ENCODE data around the gene MST1R.

The MST1R gene

DNA sequence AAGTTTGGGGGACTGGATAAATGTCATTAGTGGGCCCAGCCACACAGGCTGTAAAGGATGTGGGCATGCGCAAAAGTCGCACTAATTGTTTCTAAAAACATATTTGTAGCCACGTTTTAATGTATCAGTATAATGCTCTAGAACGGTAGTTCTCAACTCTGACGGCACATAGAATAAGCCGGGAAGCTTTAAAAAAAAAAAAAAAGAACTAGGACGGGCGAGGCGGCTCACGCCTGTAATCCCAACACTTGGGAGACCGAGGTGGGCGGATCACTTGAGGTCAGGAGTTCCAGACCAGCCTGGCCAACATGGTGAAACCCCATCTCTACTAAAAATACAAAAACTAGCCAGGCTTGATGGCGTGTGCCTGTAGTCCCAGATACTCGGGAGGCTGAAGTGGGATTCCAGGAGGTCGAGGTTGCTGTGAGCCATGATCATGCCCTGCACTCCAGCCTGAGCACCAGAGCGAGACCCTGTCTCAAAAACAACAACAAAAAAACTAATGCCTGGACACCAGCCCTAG lies 26.6 kb upstream of the MST1R start:
- peak overlapping the region; percentile 52 for H4K91ac ChIP-seq (ENCODE audit: low read length)

DNA sequence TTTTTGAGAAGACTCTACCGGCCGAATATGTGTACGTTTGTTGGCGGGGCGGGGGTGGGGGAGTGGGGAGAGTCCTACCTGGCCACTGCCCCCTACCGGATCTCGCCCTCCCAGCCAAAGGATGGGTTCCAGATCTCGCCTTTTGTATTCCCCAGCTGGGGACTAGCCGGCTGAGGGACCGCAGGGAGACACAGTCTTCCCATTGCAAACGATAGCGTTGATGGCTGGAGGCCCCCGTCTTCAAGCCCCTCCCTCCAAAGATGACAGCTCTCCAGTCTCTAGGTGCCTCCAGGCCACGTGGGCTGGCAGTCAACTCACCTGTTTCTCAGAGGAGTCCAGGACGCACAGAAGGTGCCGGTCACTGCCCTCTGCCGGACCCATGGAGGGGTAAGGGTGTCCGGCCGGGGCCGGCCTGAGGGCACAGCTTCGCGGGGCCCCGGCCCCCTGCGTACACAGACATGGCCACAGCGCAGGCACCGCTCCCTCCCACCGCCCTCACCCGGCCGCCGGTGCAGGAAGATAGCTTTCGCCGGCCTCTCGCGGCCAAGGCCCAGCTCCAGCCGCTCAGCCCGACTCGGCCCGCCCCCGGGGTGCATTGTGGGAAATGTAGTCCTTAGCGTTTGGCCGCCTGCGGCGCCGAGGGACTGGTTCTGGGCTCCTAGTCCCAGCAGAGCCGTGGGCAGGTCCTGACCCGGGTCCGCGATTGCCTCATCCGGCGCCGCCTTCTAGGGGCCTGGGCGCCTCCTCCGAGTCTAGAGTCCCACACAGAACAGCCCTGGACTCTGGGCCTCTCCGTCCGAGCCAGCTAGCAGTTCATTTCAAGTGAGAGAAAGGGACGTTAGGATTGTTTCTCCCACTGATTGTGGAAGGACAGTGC lies 25.9 kb upstream of the MST1R start, which contains the start of gene MON1A:
Gene MON1A, minus strand, starts transcription at position 521 of the 877 bp plus-strand sequence. CDS start 16,465 bp downstream, outside the sequence.
- Histone ChIP-seq H4K91ac (ENCODE audit: low read length) (peak within 1 kb of the TSS; percentile 52), H2AK5ac (ENCODE audit: low read length, severe bottlenecking) (no peak within 1 kb of the TSS), H2BK15ac (ENCODE audit: low read depth, poor library complexity, severe bottlenecking) (no peak within 1 kb of the TSS), H3K27me3 (ENCODE audit: control insufficient read depth in 1 of 2, insufficient read depth in 1 of 2, low read length in 2 of 2) (no peaks in the 10 kb centered on the region), H2BK5ac (ENCODE audit: low read depth, low read length, poor library complexity, severe bottlenecking) (no peak within 1 kb of the TSS), H3K18ac (ENCODE audit: low read depth in 1 of 2, low read length in 2 of 2) (peak within 1 kb of the TSS; percentile 53 to 91), H3K27ac (ENCODE audit: low read length, poor library complexity, severe bottlenecking) (no peak within 1 kb of the TSS), H3K4me2 (ENCODE audit: low read length, poor library complexity, severe bottlenecking) (peak within 1 kb of the TSS; percentile 63), H3K4ac (ENCODE audit: low read depth in 1 of 2, low read length in 2 of 2) (peak within 1 kb of the TSS; percentile 4 to 54), H3K23ac (ENCODE audit: low read length in 2 of 2) (no peak within 1 kb of the TSS), H3K9ac (ENCODE audit: low read length) (peak within 1 kb of the TSS; percentile 89), H3K79me1 (replicated peaks; ENCODE audit: low read length, poor library complexity, severe bottlenecking) (peaks cover 8% of the 10 kb centered on the region), H3K4me3 (ENCODE audit: insufficient read depth in 1 of 2, low read depth in 1 of 2, low read length in 2 of 2) (peak within 1 kb of the TSS; percentile 78 to 91), H3K4me1 (ENCODE audit: control insufficient read depth, insufficient read depth, low read depth, low read length) (peaks cover 8% of the 10 kb centered on the region), H2BK12ac (ENCODE audit: low read length in 2 of 2) (peak within 1 kb of the TSS in 1 of 2 experiments; percentile 0), H3K14ac (ENCODE audit: low read length in 2 of 2) (peak within 1 kb of the TSS in 1 of 2 experiments; percentile 63), H3K9me3 (ENCODE audit: control insufficient read depth, low read length) (no peaks in the 10 kb centered on the region), H3K36me3 (ENCODE audit: control insufficient read depth in 1 of 2, insufficient read depth in 2 of 2, low read depth in 1 of 2, low read length in 2 of 2) (no peaks in the 10 kb centered on the region), H4K8ac (ENCODE audit: low read length) (peak within 1 kb of the TSS; percentile 95), H2BK120ac (ENCODE audit: low read depth, low read length) (no peak within 1 kb of the TSS), H2AFZ (ENCODE audit: low read depth, low read length) (peak within 1 kb of the TSS; percentile 97)
- peak; percentile 92 for DNase-seq
- under 1% methylated on average over 51 of the region's 56 CpGs for WGBS

More for the DNA sequence above, 26.6 kb upstream of the MST1R start:
- no peak overlapping the region for H3K27ac ChIP-seq (ENCODE audit: low read length, poor library complexity, severe bottlenecking)
- H3K36me3 ChIP-seq (ENCODE audit: control insufficient read depth in 1 of 2, insufficient read depth in 2 of 2, low read depth in 1 of 2, low read length in 2 of 2), result no peaks in the 10 kb centered on the region
- DNase-seq, result no peak
- peak overlapping the region; percentile 95 for H4K8ac ChIP-seq (ENCODE audit: low read length)
- peak overlapping the region; percentile 63 for H3K4me2 ChIP-seq (ENCODE audit: low read length, poor library complexity, severe bottlenecking)
- peaks cover 8% of the 10 kb centered on the region for H3K4me1 ChIP-seq (ENCODE audit: control insufficient read depth, insufficient read depth, low read depth, low read length)
- no peaks in the 10 kb centered on the region for H3K27me3 ChIP-seq (ENCODE audit: control insufficient read depth in 1 of 2, insufficient read depth in 1 of 2, low read length in 2 of 2)
- peak overlapping the region in 1 of 2 experiments; percentile 63 for H3K14ac ChIP-seq (ENCODE audit: low read length in 2 of 2)
- no peaks in the 10 kb centered on the region for H3K9me3 ChIP-seq (ENCODE audit: control insufficient read depth, low read length)
- peaks cover 8% of the 10 kb centered on the region for H3K79me1 ChIP-seq (replicated peaks; ENCODE audit: low read length, poor library complexity, severe bottlenecking)
- peak overlapping the region in 1 of 2 experiments; percentile 91 for H3K4me3 ChIP-seq (ENCODE audit: insufficient read depth in 1 of 2, low read depth in 1 of 2, low read length in 2 of 2)
- peak overlapping the region; percentile 89 for H3K9ac ChIP-seq (ENCODE audit: low read length)
- H3K23ac ChIP-seq (ENCODE audit: low read length in 2 of 2), result no peak overlapping the region
- H3K4ac ChIP-seq (ENCODE audit: low read depth in 1 of 2, low read length in 2 of 2), result no peak overlapping the region
- H2BK120ac ChIP-seq (ENCODE audit: low read depth, low read length), result no peak overlapping the region
- no peak overlapping the region for H2AK5ac ChIP-seq (ENCODE audit: low read length, severe bottlenecking)
- H2AFZ ChIP-seq (ENCODE audit: low read depth, low read length), result peak overlapping the region; percentile 97
- no peak overlapping the region for H2BK12ac ChIP-seq (ENCODE audit: low read length in 2 of 2)
- no peak overlapping the region for H2BK15ac ChIP-seq (ENCODE audit: low read depth, poor library complexity, severe bottlenecking)
- 76% methylated on average over 16 of the region's 16 CpGs for WGBS
- peak overlapping the region; percentile 26 to 66 for H3K18ac ChIP-seq (ENCODE audit: low read depth in 1 of 2, low read length in 2 of 2)
- H2BK5ac ChIP-seq (ENCODE audit: low read depth, low read length, poor library complexity, severe bottlenecking), result no peak overlapping the region

DNA sequence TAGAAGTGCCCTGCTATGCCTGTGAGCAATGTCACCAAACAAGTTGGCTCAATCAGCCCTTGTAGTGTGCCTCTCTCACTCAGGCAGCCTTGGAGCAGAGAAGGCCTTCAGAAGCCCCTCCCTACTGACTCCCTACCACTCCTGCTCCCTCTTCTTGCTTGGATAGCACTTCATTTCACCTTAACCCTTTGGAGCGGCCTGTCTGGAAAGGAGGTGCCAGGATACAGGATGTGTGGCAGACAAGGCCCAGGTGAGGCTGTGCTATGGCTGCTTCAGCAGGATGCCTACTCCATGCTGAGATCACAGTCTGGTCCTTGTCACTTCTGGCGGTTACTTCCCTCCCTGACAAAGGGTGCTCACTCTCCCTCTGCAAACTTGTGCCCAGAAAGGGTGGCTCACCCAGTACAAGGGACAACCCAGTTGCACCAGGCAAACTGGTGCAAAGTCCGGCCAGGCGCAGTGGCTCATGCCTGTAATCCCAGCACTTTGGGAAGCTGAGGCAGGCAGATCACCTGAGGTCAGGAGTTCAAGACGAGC lies 24.9 kb upstream of the MST1R start:
- DNase-seq, result no peak
- no peak overlapping the region for H3K23ac ChIP-seq (ENCODE audit: low read length in 2 of 2)

DNA sequence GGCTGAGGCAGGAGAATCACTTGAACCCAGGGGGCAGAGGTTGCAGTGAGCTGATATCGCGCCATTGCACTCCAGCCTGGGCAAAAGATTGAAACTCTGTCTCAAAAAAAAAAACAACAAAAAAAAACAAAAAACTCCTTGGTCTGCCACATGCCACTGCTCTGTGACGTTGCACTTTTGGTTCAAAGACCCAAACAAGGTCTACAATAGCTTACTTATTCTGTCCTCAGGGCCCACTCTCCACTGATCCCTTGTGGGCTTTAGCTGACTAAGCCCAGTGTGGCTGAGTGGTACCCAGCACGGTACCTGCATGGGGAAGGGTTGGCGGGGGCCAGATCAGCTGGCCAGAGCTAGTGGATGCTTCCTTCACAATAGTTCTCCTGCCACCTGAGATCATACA lies 24.1 kb upstream of the MST1R start:
- no peak overlapping the region for H3K14ac ChIP-seq (ENCODE audit: low read length in 2 of 2)
- DNase-seq, result no peak
- H2BK120ac ChIP-seq (ENCODE audit: low read depth, low read length), result no peak overlapping the region
- no peak overlapping the region for H3K27ac ChIP-seq (ENCODE audit: low read length, poor library complexity, severe bottlenecking)
- H3K4me3 ChIP-seq (ENCODE audit: insufficient read depth in 1 of 2, low read depth in 1 of 2, low read length in 2 of 2), result no peak overlapping the region
- no peak overlapping the region for H2AK5ac ChIP-seq (ENCODE audit: low read length, severe bottlenecking)
- no peak overlapping the region for H4K8ac ChIP-seq (ENCODE audit: low read length)
- no peak overlapping the region for H3K23ac ChIP-seq (ENCODE audit: low read length in 2 of 2)
- no peak overlapping the region for H2BK12ac ChIP-seq (ENCODE audit: low read length in 2 of 2)
- no peak overlapping the region for H3K9ac ChIP-seq (ENCODE audit: low read length)
- no peaks in the 10 kb centered on the region for H3K27me3 ChIP-seq (ENCODE audit: control insufficient read depth in 1 of 2, insufficient read depth in 1 of 2, low read length in 2 of 2)
- no peak overlapping the region for H3K4me2 ChIP-seq (ENCODE audit: low read length, poor library complexity, severe bottlenecking)
- no peak overlapping the region for H2BK5ac ChIP-seq (ENCODE audit: low read depth, low read length, poor library complexity, severe bottlenecking)
- peaks cover 8% of the 10 kb centered on the region for H3K79me1 ChIP-seq (replicated peaks; ENCODE audit: low read length, poor library complexity, severe bottlenecking)
- H2BK15ac ChIP-seq (ENCODE audit: low read depth, poor library complexity, severe bottlenecking), result no peak overlapping the region
- H3K4ac ChIP-seq (ENCODE audit: low read depth in 1 of 2, low read length in 2 of 2), result no peak overlapping the region
- peaks cover 8% of the 10 kb centered on the region for H3K4me1 ChIP-seq (ENCODE audit: control insufficient read depth, insufficient read depth, low read depth, low read length)
- WGBS, result 99% methylated on average over 5 of the region's 5 CpGs
- no peak overlapping the region for H4K91ac ChIP-seq (ENCODE audit: low read length)
- no peaks in the 10 kb centered on the region for H3K9me3 ChIP-seq (ENCODE audit: control insufficient read depth, low read length)
- no peak overlapping the region for H3K18ac ChIP-seq (ENCODE audit: low read depth in 1 of 2, low read length in 2 of 2)
- peaks cover 0 to 7% of the 10 kb centered on the region in 2 experiments for H3K36me3 ChIP-seq (ENCODE audit: control insufficient read depth in 1 of 2, insufficient read depth in 2 of 2, low read depth in 1 of 2, low read length in 2 of 2)
- H2AFZ ChIP-seq (ENCODE audit: low read depth, low read length), result no peak overlapping the region

More for the DNA sequence above, 24.9 kb upstream of the MST1R start:
- Histone ChIP-seq H2BK5ac (ENCODE audit: low read depth, low read length, poor library complexity, severe bottlenecking) (no peak overlapping the region), H2AK5ac (ENCODE audit: low read length, severe bottlenecking) (no peak overlapping the region), H2BK15ac (ENCODE audit: low read depth, poor library complexity, severe bottlenecking) (no peak overlapping the region), H3K4me3 (ENCODE audit: insufficient read depth in 1 of 2, low read depth in 1 of 2, low read length in 2 of 2) (peak overlapping the region in 1 of 2 experiments; percentile 91), H4K8ac (ENCODE audit: low read length) (peak overlapping the region; percentile 45), H2BK12ac (ENCODE audit: low read length in 2 of 2) (no peak overlapping the region), H3K27ac (ENCODE audit: low read length, poor library complexity, severe bottlenecking) (no peak overlapping the region), H3K14ac (ENCODE audit: low read length in 2 of 2) (no peak overlapping the region), H3K36me3 (ENCODE audit: control insufficient read depth in 1 of 2, insufficient read depth in 2 of 2, low read depth in 1 of 2, low read length in 2 of 2) (peaks cover 0 to 3% of the 10 kb centered on the region in 2 experiments), H2BK120ac (ENCODE audit: low read depth, low read length) (no peak overlapping the region), H3K79me1 (replicated peaks; ENCODE audit: low read length, poor library complexity, severe bottlenecking) (peaks cover 8% of the 10 kb centered on the region), H4K91ac (ENCODE audit: low read length) (peak overlapping the region; percentile 18), H3K4ac (ENCODE audit: low read depth in 1 of 2, low read length in 2 of 2) (peak overlapping the region in 1 of 2 experiments; percentile 41), H3K4me1 (ENCODE audit: control insufficient read depth, insufficient read depth, low read depth, low read length) (peaks cover 8% of the 10 kb centered on the region), H2AFZ (ENCODE audit: low read depth, low read length) (no peak overlapping the region), H3K9ac (ENCODE audit: low read length) (peak overlapping the region; percentile 89), H3K18ac (ENCODE audit: low read depth in 1 of 2, low read length in 2 of 2) (no peak overlapping the region), H3K4me2 (ENCODE audit: low read length, poor library complexity, severe bottlenecking) (no peak overlapping the region), H3K9me3 (ENCODE audit: control insufficient read depth, low read length) (no peaks in the 10 kb centered on the region), H3K27me3 (ENCODE audit: control insufficient read depth in 1 of 2, insufficient read depth in 1 of 2, low read length in 2 of 2) (no peaks in the 10 kb centered on the region)
- WGBS, result 95% methylated on average over 5 of the region's 5 CpGs

Measured in mesenchymal stem cell (in vitro differentiated cells and primary cell).